NK-92 treated with Interleukin-12 subunit alpha and Interleukin-12 subunit beta, amount 100 ng/mL, for 24 hours (cell line): ENCODE data around the gene ALK.

Source experiments
- DNase-seq: peaks from one replicate; lab custom pipeline; 2025; lab: John Stamatoyannopoulos, UW

Gene ALK

DNA sequence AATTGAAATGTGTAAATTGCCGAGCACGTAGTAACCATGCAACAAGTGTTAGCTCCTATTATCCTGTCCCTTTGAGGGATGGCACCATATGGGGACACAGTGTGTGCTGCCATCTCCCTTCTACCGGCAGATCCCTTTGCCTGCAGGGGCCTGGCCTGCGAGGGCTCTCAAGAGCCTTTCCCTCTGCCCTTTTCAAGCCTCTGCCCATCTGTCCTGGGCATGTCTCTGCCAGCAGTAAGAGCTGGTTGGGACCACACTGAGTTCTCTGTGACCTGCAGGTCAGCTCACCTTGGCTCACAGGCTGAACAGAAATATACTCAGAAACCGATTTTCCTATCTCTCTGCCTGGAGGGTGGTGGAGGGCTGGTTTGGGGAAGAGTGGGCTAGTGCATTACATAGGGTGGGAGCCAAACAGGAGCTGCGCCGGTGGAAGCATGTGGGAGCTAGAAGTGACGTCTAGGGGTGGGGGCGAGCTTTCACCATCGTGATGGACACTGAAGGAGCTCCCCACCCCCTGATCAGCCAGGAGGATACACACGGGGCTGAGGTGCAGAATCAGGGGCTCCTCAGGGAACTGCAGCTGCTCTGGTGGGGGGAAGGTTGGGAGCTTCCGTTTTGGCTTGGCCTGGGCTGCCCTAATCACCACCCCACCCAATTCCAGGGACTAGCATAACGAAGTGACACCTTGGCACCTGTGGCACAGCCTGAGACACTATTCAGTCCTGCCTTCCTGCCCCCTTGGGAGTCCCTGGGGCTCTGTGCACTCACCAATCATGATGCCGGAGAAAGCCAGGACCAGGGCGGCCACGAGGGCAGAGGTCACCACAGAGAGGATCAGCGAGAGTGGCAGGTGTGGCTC, 696.5 kb downstream of the ALK start:
- no peak for DNase-seq

DNA sequence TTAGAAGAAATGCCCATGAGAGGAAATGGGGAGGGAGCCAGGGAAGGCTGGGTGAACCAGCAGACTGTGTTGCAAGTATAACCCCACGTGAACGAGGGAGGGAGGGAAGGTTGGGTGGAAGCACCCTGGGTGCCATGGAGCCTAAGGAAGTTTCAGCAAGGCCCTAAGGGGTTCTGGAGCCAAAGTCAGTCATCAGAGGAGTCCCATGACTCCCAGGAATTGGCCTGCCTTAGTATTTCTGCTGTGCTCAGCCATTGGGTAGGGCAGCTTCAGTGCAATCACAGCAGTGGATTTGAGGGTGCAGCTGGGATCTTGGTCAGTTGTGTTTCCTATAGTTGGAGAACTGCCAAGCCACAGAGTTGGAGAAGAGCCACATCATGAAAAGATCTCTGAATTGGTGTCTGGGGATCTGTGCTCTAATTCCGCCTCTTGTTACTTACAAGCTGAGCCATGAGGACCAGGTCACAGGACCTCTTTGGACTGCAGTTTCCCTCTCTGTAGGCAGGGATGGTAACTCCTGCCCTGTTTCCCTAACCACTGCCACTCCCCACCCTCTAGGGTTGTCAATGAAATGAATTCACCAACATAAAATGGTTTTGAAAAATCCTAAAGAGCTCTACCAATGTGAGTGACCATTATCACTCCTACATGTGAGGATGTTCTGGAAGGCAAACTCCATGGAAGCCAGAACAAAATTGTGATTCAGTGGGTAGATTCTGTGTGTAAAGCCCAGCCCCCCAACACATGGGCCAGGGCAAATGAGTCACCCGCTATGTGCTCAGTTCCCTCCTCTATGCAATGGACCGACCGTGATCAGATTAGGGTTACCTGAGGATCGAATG, 697.3 kb downstream of the ALK start:
- DNase-seq, result no peak

DNA sequence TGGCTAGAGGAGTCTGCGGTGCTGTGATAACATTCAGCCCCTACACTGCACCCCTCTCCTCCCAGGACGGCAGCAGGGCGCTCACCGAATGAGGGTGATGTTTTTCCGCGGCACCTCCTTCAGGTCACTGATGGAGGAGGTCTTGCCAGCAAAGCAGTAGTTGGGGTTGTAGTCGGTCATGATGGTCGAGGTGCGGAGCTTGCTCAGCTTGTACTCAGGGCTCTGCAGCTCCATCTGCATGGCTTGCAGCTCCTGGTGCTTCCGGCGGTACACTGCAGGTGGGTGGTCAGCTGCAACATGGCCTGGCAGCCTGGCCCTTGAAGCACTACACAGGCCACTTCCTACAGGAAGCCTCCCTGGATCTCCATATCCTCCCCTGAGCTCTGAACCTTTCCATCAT, 698.1 kb downstream of the ALK start:
- no peak for DNase-seq

DNA sequence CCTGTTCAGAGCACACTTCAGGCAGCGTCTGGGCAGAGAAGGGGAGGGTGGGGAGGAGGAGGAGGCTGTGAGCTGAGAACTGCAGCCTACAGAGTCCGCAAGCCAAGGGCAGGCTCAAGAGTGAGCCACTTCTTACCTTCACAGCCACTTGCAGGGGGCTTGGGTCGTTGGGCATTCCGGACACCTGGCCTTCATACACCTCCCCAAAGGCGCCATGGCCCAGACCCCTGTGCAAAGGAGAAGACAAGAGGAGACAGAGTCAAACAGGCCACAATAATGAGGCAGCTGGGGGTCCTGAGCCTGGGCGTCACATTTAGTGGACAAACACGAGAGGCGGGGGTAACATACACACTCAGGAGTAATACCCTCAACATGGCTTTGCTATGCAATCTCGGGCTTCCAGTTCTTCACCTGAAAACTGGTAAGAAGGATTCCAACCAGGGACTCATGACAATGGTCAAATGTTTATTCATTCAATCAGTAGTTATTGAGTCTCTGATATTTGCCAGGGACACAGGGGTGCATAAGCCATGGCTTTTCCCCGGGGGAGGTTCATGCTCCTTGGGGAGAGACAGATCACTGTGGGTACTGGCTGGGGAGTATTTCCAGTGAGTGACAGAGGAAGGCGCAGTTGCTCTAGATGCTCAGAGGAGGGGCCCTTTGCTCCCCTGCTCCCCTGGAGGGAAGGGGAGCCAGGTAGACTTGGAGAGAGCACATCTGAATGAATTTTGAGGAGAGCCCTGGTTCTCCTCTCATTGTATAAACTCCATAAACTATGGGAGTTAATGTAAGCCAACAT, 698.8 kb downstream of the ALK start:
- DNase-seq, result no peak

DNA sequence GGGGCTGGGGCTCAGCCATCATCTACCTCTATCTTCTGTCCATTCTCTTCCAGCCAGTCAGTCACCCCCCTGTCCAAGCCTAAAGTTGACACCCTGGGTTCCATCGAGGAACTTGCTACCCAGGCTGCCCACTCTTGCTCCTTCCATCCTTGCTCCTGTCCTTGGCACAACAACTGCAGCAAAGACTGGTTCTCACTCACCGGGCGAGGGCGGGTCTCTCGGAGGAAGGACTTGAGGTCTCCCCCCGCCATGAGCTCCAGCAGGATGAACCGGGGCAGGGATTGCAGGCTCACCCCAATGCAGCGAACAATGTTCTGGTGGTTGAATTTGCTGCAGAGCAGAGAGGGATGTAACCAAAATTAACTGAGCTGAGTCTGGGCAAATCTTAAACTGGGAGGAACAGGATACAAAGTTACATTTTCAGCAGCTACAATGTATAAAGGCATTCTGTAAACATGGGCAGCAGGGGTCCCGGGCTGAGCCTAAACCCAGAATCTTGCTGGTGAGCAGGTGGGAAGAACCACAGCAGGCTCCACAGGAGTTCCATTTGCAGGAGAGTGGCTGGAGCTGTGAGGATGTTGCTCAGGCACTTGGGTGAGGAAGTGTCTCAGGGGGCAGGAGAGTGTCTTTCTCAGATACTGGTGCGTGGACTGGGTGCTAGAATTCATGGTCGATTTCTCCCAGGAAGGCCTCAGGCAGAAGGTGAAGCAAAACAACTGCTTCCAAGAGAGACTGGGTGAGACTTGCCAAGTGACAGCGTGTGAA, 700.7 kb downstream of the ALK start:
- DNase-seq, result no peak

DNA sequence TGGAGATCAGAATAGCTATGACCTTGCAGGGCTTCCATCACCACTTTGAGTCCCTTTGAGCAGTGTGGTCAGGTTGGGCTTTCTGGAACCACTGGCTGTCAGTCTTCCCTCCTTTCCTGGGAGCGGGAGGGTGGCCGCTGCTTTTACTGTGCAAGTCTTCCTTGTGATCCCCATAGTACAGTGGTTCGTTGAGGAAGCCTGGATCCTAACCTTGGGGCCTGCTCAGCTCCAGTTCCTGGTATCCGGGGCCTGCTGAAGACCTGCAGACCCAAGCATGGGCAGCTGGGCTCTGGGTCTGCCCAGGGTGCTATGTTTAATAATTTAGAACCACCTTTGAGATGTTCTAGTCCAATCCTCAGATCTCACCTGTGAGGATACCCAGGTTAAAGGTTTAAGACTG, 702.0 kb downstream of the ALK start:
- DNase-seq, result no peak

DNA sequence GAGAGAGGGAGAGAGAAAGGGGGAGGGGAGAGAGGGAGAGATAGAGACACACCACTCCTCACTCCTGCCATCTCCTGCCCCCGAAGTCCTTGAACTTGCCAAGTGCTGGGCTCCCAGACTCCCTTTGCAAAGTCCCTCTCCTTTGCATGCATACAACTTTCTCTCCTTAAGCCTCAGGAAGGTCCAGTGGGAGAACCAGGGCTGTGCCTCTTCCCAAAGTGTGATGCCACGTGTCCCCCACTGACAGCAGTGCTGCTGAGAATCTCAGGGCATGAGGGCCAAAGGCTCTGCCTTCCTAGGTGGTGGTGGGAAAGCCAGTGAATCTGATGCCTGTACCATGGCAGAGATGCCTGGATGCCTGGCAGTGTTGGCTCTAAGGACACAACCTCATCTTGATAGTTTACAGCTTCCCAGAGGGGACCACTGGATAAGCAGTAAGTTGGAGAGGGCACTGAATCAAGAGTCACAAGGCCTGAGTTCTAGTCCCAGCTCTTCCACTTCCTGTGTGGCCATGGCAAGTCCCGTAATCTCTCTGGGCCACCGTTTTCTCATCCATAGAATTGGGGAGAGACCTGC, 702.7 kb downstream of the ALK start:
- no peak for DNase-seq

DNA sequence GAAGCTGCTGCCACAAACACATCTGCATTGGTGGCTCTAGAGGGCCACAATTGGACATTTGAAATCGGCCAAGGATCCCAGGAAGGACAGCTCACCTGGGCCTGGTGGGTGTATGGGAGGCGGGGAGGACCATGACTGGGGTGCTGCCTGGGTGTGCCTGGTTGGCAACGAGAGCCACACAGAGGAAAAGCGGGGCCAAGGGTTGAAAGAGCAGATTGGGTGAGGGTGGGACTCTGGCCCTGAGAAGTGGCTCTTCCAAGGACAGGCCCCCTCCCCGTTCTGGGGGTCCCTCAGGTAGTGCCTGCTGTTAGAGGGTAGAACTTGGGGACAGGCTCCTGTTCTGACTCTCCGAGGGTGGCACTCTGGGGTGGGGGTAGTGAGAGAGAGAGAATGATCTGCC, 703.3 kb downstream of the ALK start:
- DNase-seq, result no peak

DNA sequence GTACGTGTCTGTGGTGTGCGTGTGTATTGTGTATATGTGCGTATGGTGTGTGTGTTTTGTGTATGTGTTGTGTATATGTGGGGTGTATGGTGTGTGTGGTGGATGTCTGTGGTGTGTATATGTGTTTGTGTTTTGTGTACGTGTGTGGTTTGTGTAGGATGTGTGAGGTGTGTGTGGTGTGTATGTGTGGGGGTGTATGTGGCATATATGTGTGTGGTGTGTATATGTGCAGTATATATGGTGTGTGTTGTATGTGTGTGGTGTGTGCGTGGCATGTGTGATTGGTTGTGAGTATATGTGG, 704.8 kb downstream of the ALK start:
- DNase-seq, result no peak

DNA sequence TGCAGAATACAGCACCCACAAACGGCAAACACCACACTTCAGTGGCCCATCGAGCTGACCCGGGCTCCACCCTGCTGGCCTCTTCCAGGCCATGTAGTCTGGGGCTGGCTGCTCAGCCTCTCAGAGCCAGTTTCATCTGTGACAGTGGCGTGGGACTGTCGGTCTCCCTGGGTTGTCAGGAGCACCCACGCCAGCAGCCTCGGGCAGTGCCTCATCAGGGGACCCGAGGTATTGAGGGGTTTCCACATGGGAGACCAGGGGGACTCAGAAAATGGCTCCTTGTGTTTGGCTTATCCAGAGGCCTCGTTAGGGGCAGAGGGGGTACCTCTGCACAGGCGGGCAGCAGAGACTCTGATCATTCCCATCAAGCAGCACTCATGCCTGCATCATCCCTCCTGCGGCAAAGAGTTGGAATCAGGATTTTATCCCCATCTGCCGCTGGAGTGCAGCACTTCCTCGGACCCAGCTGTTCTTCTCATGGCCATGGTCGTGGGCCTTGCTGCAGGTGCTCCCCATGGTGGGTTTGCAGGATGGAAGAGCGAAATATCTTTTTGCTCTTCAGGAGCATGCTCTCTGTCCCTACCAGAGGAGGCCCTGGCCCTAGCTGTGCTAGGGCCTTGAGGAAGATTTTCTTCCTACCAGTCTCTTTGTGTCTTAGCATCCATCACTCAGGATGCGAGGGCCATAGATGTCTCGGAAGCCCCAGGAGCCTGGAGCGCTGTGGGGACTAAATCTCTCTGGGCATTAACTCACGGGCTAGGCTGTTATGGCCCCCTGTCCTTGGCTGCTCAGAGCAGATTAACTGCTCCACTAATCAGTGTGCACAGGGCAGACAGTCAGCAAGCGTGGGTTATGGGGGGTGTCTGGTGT, 705.4 kb downstream of the ALK start:
- DNase-seq, result no peak

DNA sequence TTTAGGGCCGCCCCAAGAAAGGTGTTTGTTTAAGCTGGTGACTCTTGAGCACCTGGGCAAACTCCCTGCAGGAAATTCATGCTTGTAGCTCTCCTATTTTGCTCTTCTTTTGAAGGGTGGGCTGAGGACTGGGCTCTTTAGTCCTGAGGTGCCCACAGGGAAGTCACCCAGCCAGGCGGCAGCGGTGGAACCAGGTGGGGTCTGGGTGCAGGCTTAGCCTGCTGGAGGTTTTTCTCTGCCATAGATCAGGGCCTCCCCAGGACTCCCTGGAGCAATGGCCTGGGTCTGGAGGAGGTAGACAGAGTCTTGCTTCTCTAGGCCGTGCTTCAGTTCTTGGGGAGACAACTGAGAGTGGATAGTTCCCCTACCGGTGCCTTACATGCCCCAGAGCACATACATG, 706.3 kb downstream of the ALK start:
- DNase-seq, result no peak

DNA sequence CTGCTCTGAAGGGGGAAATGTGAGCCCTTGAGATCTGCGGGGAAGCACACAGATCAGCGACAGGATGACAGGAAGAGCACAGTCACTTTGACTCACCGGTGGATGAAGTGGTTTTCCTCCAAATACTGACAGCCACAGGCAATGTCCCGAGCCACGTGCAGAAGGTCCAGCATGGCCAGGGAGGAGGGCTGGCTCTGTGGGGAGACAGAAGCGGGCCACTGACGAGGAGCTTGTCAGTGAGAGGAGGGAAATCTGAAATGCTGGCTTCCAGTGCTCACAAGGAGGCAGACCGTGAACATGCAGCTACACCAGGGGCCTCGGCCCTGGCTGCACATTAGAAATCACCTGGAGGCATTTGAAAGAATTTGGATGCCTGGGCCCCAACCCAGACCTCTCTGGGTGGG, 707.5 kb downstream of the ALK start:
- no peak for DNase-seq

DNA sequence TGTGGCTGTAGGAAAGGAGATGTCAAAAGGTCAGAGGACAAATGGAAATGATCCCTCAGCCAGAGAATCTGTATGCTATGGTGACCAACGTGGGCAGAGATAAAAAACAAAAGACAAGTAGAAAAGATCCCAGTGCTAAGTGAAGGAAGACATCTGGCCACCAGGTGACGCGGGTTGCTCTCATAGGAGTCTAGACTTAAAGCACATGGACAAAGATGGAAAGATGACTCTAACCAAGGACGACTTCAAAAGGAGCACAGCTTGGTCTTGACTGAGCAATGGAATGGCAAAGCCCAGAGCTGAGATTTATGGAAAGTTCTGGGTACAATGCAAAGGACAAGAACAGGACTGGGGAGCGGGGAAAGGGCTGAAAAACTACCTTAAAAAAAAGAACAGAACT, 709.4 kb downstream of the ALK start:
- DNase-seq, result no peak

DNA sequence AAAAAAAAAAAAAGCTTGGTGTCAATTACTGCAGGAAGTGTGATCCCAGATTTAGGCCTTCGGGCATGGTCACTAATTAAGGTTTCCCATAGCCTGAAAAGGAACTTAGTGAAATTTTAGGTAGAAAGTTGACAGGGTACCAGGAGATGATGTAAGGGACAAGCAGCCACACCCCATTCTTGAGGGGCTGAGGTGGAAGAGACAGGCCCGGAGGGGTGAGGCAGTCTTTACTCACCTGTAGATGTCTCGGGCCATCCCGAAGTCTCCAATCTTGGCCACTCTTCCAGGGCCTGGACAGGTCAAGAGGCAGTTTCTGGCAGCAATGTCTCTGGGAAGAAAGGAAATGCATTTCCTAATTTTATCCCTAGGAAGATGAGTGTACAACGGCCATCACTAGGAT, 711.8 kb downstream of the ALK start:
- DNase-seq, result no peak

DNA sequence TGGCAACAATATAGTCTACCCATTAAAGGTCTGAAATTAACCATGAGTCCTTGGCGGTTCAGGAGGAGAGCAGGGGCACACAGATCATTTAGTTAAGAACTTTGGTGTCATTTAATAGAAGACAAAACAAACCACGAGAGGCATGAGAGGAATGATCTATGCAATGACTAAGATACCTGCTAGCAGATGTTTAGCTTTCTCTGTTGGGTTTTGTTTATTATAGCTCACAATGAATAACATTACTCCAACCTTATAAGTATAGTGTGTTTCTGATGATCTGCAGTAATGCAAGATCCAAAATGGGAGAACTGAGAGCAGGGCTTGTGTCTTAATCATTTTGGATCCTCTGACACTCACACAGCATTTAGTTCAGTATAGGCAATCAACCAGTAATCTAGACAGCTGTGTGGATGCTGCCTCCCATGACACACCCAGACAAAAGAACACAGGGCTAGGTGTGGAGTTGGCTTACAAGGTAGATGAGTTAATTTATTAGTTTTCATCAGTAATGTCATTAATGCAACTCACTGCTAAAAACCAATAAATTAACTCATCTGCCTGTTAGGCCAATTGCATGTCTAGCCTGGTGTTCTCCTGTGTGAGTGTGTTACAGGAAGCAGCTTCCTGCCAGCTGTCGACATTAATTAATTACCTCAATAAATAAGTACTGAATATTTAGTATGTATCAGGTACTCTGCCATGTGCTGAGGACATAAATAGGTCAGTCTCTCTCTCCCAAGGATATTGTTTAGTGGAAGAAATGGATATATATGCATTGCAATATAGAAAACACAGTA, 713.8 kb downstream of the ALK start:
- DNase-seq, result no peak

DNA sequence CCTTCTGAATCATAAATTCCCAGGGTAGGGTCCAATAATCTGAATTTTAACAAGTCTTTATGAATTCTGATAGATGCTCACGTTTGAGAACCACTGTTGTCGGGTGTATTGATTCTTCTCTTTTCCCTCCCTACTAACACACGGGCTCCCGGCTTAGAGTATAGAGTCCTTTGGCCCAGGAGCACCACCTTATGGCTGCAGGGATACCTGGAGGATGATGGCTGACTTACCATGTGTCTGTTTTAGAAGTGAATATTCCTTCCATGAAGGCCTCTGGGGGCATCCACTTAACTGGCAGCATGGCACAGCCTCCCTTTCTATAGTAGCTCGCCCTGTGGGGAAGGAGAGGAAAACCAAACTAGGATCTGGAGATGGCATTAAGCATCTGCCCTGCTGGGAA, 714.4 kb downstream of the ALK start:
- no peak for DNase-seq

DNA sequence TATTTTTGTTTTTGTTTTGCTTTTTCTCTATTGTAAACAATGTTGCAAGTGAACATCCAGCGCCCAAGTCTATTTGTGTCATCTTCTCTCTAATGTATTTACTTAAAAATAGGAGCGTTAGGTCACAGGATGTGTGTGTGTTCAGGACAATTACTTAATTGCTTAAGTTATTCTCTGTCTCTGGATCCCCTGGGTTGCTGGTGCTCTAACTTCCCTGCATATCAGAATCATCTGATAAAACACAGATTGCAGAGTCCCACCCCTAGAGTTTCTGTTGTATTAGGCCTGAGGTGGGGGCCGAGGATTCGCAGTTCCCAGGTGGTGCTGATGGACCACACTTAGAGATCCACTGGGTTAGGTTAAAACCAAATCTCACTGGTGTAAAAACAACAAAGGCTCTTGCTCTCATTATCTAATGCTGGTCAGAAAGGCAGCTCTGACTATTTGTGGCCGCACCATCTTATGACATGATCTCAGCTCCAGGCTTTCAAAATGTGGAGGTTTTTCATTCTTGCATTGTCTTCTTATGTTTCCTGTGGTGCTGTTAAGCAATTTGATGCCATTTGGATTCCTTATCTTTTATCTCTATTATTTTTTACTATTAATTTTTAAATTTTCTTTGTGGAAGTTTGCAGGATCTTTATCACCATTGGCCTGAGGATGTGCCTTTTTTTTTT, 718.4 kb downstream of the ALK start:
- no peak for DNase-seq

DNA sequence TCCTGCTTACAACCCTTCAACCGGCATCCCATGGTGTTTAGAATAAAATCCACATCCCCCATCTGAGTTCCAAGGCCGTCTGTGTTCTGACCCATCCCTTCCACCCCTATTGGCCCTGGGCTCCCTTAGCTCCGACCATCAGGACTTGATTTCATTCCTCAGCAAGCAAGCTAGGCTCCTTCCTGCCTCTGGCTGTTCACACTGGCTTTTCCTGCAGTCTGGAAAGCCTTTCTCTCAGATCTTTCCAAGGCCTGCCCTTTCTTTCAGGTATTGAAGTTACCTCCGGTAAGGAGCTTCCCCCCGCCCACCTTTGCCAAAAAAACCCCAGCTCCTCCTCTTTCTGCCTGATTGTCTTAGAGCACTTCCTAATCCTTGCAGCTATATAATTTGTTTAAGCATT, 719.4 kb downstream of the ALK start:
- DNase-seq, result no peak
